ENCODE results near the gene AGO1. TPM values are rescaled to one million over a fixed set of nuclear protein-coding genes. Genes with fewer than 3 reads are reported as not detected.

Gene AGO1
- total RNA-seq, 1 experiment from 2014 or later = 36.2 TPM

DNA sequence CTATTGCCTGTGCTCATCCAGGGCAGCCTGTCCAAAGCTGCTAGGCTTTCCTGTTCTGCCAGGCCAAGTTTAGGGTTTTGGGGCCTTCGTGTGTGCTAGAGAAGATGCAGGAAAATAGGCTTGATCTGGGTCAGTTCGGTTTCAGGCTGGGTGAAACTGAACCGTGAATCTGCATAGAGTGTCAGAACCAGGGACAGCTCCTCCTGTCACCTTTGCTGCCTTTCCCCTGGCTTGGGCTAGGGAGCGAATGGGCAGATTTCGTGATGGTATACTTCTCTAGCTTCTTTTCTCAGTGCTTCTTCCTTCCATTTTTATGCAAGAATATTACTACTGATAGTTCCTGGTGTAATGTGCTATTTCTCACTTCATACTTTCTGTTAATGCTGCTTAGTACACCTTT is 6.0 kb upstream of the AGO1 start:
- H3K4me3 ChIP-seq (replicated peaks in 1 of 2; ENCODE audit: low read depth in 1 of 2, low read length in 2 of 2) = no peak overlapping the region
- H3K4me1 ChIP-seq (ENCODE audit: control insufficient read depth in 1 of 2, insufficient read depth in 2 of 2, low read length in 2 of 2) = no peaks in the 10 kb centered on the region
- POLR2A ChIA-PET = no interaction called here
- no peaks in the 10 kb centered on the region for H3K9me2 ChIP-seq (ENCODE audit: insufficient read depth)
- RAD21 ChIA-PET (ENCODE audit: low non-redundant PET in 1 of 2, low total read pairs in 2 of 2, uncharacterized antibody in 2 of 2, unreplicated experiment in 2 of 2) = no interaction called here
- no TSS peak for BruUV-seq (replicated peaks)
- H3K27ac ChIP-seq (ENCODE audit: low read depth, low read length) = no peak overlapping the region
- no peaks in the 10 kb centered on the region for H3K27me3 ChIP-seq (ENCODE audit: insufficient read depth, low read length)
- CTCF ChIA-PET = no interaction called here
- ATAC-seq (peak; percentile 53; the same call in 1 of the 2 replicates), DNase-seq (ENCODE audit: low read depth, low spot score) (no peak)
- no peaks in the 10 kb centered on the region for H3K79me2 ChIP-seq (ENCODE audit: insufficient read depth, low read length)
- H3K9me3 ChIP-seq (ENCODE audit: control insufficient read depth in 1 of 2, insufficient read depth in 1 of 2, low read depth in 1 of 2, low read length in 2 of 2) = no peaks in the 10 kb centered on the region
- H2AFZ ChIP-seq (ENCODE audit: low read depth, low read length, poor library complexity, severe bottlenecking) = no peak overlapping the region
- no peaks in the 10 kb centered on the region for H3K36me3 ChIP-seq (ENCODE audit: control insufficient read depth in 1 of 2, insufficient read depth in 2 of 2, low read length in 2 of 2)
- H4K20me1 ChIP-seq (ENCODE audit: insufficient read depth) = no peaks in the 10 kb centered on the region
- TF ChIP-seq, protein P1, sequence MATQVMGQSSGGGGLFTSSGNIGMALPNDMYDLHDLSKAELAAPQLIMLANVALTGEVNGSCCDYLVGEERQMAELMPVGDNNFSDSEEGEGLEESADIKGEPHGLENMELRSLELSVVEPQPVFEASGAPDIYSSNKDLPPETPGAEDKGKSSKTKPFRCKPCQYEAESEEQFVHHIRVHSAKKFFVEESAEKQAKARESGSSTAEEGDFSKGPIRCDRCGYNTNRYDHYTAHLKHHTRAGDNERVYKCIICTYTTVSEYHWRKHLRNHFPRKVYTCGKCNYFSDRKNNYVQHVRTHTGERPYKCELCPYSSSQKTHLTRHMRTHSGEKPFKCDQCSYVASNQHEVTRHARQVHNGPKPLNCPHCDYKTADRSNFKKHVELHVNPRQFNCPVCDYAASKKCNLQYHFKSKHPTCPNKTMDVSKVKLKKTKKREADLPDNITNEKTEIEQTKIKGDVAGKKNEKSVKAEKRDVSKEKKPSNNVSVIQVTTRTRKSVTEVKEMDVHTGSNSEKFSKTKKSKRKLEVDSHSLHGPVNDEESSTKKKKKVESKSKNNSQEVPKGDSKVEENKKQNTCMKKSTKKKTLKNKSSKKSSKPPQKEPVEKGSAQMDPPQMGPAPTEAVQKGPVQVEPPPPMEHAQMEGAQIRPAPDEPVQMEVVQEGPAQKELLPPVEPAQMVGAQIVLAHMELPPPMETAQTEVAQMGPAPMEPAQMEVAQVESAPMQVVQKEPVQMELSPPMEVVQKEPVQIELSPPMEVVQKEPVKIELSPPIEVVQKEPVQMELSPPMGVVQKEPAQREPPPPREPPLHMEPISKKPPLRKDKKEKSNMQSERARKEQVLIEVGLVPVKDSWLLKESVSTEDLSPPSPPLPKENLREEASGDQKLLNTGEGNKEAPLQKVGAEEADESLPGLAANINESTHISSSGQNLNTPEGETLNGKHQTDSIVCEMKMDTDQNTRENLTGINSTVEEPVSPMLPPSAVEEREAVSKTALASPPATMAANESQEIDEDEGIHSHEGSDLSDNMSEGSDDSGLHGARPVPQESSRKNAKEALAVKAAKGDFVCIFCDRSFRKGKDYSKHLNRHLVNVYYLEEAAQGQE (IDR thresholded peaks at IDR 0.05; ENCODE audit: low read depth) = peak; percentile 80
- TF ChIP-seq, protein P2, sequence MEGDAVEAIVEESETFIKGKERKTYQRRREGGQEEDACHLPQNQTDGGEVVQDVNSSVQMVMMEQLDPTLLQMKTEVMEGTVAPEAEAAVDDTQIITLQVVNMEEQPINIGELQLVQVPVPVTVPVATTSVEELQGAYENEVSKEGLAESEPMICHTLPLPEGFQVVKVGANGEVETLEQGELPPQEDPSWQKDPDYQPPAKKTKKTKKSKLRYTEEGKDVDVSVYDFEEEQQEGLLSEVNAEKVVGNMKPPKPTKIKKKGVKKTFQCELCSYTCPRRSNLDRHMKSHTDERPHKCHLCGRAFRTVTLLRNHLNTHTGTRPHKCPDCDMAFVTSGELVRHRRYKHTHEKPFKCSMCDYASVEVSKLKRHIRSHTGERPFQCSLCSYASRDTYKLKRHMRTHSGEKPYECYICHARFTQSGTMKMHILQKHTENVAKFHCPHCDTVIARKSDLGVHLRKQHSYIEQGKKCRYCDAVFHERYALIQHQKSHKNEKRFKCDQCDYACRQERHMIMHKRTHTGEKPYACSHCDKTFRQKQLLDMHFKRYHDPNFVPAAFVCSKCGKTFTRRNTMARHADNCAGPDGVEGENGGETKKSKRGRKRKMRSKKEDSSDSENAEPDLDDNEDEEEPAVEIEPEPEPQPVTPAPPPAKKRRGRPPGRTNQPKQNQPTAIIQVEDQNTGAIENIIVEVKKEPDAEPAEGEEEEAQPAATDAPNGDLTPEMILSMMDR (IDR thresholded peaks at IDR 0.05 in 2 of 3, conservative IDR thresholded peaks at IDR 0.05 in 1 of 3; ENCODE audit: borderline replicate concordance in 1 of 3, insufficient read depth in 1 of 3, low read depth in 2 of 3, low read length in 2 of 3) = no peak
- no peak for TF ChIP-seq ZFX (IDR thresholded peaks at IDR 0.05)
- H3K9ac ChIP-seq (ENCODE audit: low read length) = no peak overlapping the region
- intact Hi-C loops (cut with micrococcal nuclease) = no loop called here
- no peak overlapping the region for H3K4me2 ChIP-seq (ENCODE audit: low read length)

Data from HCT116 (cell line).